WTC11 (cell line): ENCODE measurements around the gene TNNT1. TPM values are rescaled to one million over a fixed set of nuclear protein-coding genes. Genes with fewer than 3 reads are reported as not detected.
A peak's percentile ranks its signal among the peaks of the same experiment; 100 is the strongest.

Source experiments
- ATAC-seq: fragments of 200-7000 bp; cut with Tn5 transposase; 2 replicates; pipeline ENCODE4 v1.10.0; 2021; ENCODE audit warnings: mild to moderate bottlenecking, moderate library complexity
- CTCF ChIA-PET: fragments of 300-600 bp; sonication (Branson Sonifier 250); formaldehyde crosslinking; loops from one replicate; lab custom pipeline; 2021; ENCODE audit warnings: antibody characterized with exemption; lab: Charles Lee
- POLR2A ChIA-PET: fragments of 350-600 bp; sonication (Branson Sonifier 250); formaldehyde crosslinking; loops from one replicate; lab custom pipeline; 2021; ENCODE audit warnings: antibody characterized with exemption; lab: Charles Lee
- DNase-seq: peaks from one replicate; pipeline ENCODE4 v3.0.0; 2021; ENCODE audit warnings: low spot score
- H3K27ac Mint-ChIP-seq: 2 replicates; pipeline ENCODE4 v1.8.0; 2021; ENCODE audit warnings: mixed read lengths
- H3K27me3 Mint-ChIP-seq: 2 replicates; pipeline ENCODE4 v1.8.0; 2021; ENCODE audit warnings: low read depth, mild to moderate bottlenecking, moderate library complexity, mixed read lengths
- H3K36me3 Mint-ChIP-seq: 2 replicates; pipeline ENCODE4 v1.8.0; 2021; ENCODE audit warnings: mixed read lengths
- H3K4me1 Mint-ChIP-seq: 2 replicates; pipeline ENCODE4 v1.8.0; 2022; ENCODE audit warnings: mixed read lengths
- H3K4me3 Mint-ChIP-seq: 2 replicates; pipeline ENCODE4 v1.8.0; 2021; ENCODE audit warnings: mild to moderate bottlenecking, moderate library complexity, mixed read lengths
- H3K9me3 Mint-ChIP-seq: 2 replicates; pipeline ENCODE4 v1.8.0; 2021; ENCODE audit warnings: mixed read lengths
- FOXJ3 ChIP-seq: sonication (generic); formaldehyde crosslinking; IDR thresholded peaks from 2 replicates; pipeline ENCODE4 v1.9.0; 2021; ENCODE audit warnings: missing genetic modification reagents, mild to moderate bottlenecking, borderline replicate concordance
- OVOL2 ChIP-seq: fragments of 250-450 bp; sonication (Bioruptor Pico); IDR thresholded peaks from 2 replicates; pipeline ENCODE4 v1.9.0; 2021; ENCODE audit warnings: mild to moderate bottlenecking, borderline replicate concordance
- PRRX2 ChIP-seq: fragments of 250-450 bp; sonication (Bioruptor Pico); IDR thresholded peaks from 2 replicates; pipeline ENCODE4 v1.8.0; 2021; ENCODE audit warnings: mild to moderate bottlenecking
- SMAD4 ChIP-seq: sonication (generic); formaldehyde crosslinking; IDR thresholded peaks from 2 replicates; pipeline ENCODE4 v1.8.0; 2022; ENCODE audit warnings: mild to moderate bottlenecking, missing genetic modification reagents
- TEAD1 ChIP-seq: sonication (generic); formaldehyde crosslinking; IDR thresholded peaks from 2 replicates; pipeline ENCODE4 v1.8.0; 2022; ENCODE audit warnings: mild to moderate bottlenecking, missing genetic modification reagents
- ZNF416 ChIP-seq: fragments of 250-450 bp; sonication (Bioruptor Pico); IDR thresholded peaks from 2 replicates; pipeline ENCODE4 v1.9.0; 2021; ENCODE audit warnings: mild to moderate bottlenecking, inconsistent platforms
- ZNF532 ChIP-seq: fragments of 250-450 bp; sonication (Bioruptor Pico); IDR thresholded peaks from 2 replicates; pipeline ENCODE4 v1.9.0; 2021; ENCODE audit warnings: mild to moderate bottlenecking, borderline replicate concordance
- total RNA-seq: library from RNA; stranded (reverse); gene quantifications from 3 replicates; pipeline ENCODE4 v1.2.3, GENCODE V29; 2021
- TF ChIP-seq, protein P1 (sequence below): fragments of 250-450 bp; sonication (Bioruptor Pico); IDR thresholded peaks from 2 replicates; pipeline ENCODE4 v1.9.0; 2021; ENCODE audit warnings: mild to moderate bottlenecking
- TF ChIP-seq, protein P2 (sequence below): sonication (generic); formaldehyde crosslinking; IDR thresholded peaks from 2 replicates; pipeline ENCODE4 v1.8.1; 2023; ENCODE audit warnings: mild to moderate bottlenecking, missing genetic modification reagents
- TF ChIP-seq, protein P3 (sequence below): sonication (generic); formaldehyde crosslinking; IDR thresholded peaks from 2 replicates; pipeline ENCODE4 v1.8.0; 2023; ENCODE audit warnings: missing genetic modification reagents, mild to moderate bottlenecking, borderline replicate concordance

The TNNT1 gene
- total RNA-seq, 1 experiment from 2014 or later: 50.6 TPM

GRCh38 chr19:55086730-55087541 lies 62.1 kb downstream of the TNNT1 start (continued):
- TF ChIP-seq ZNF532 (CRISPR knock-in tag): no peak

GRCh38 chr19:55085923-55086715 lies 62.9 kb downstream of the TNNT1 start:
- H3K4me1 Mint-ChIP-seq: peaks cover 53% of the 10 kb centered on the region
- H3K36me3 Mint-ChIP-seq: peaks cover 15% of the 10 kb centered on the region
- ATAC-seq (peak; percentile 1; the same call in 1 of the 2 replicates), DNase-seq (peak; percentile 47)
- CTCF ChIA-PET: interaction anchor here (0.6 to 3.6 kb wide), 17 partner anchors 8 to 382 kb away, joined by 3 to 46 read pairs (median 5); partner anchors contain the start of genes DNAAF3 and RDH13
- H3K27me3 Mint-ChIP-seq: peaks cover 58% of the 10 kb centered on the region
- H3K9me3 Mint-ChIP-seq: no peaks in the 10 kb centered on the region
- H3K4me3 Mint-ChIP-seq: peak overlapping the region; percentile 61
- TF ChIP-seq, protein P1, sequence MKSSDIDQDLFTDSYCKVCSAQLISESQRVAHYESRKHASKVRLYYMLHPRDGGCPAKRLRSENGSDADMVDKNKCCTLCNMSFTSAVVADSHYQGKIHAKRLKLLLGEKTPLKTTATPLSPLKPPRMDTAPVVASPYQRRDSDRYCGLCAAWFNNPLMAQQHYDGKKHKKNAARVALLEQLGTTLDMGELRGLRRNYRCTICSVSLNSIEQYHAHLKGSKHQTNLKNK: no peak
- TF ChIP-seq PRRX2 (CRISPR knock-in tag) (no peak), TEAD1 (CRISPR knock-in tag) (no peak), SMAD4 (CRISPR knock-in tag) (no peak), FOXJ3 (no peak), ZNF532 (CRISPR knock-in tag) (no peak), ZNF416 (CRISPR knock-in tag) (no peak), OVOL2 (CRISPR knock-in tag) (no peak)
- TF ChIP-seq, protein P2, sequence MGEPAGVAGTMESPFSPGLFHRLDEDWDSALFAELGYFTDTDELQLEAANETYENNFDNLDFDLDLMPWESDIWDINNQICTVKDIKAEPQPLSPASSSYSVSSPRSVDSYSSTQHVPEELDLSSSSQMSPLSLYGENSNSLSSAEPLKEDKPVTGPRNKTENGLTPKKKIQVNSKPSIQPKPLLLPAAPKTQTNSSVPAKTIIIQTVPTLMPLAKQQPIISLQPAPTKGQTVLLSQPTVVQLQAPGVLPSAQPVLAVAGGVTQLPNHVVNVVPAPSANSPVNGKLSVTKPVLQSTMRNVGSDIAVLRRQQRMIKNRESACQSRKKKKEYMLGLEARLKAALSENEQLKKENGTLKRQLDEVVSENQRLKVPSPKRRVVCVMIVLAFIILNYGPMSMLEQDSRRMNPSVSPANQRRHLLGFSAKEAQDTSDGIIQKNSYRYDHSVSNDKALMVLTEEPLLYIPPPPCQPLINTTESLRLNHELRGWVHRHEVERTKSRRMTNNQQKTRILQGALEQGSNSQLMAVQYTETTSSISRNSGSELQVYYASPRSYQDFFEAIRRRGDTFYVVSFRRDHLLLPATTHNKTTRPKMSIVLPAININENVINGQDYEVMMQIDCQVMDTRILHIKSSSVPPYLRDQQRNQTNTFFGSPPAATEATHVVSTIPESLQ (CRISPR knock-in tag): no peak
- TF ChIP-seq, protein P3, sequence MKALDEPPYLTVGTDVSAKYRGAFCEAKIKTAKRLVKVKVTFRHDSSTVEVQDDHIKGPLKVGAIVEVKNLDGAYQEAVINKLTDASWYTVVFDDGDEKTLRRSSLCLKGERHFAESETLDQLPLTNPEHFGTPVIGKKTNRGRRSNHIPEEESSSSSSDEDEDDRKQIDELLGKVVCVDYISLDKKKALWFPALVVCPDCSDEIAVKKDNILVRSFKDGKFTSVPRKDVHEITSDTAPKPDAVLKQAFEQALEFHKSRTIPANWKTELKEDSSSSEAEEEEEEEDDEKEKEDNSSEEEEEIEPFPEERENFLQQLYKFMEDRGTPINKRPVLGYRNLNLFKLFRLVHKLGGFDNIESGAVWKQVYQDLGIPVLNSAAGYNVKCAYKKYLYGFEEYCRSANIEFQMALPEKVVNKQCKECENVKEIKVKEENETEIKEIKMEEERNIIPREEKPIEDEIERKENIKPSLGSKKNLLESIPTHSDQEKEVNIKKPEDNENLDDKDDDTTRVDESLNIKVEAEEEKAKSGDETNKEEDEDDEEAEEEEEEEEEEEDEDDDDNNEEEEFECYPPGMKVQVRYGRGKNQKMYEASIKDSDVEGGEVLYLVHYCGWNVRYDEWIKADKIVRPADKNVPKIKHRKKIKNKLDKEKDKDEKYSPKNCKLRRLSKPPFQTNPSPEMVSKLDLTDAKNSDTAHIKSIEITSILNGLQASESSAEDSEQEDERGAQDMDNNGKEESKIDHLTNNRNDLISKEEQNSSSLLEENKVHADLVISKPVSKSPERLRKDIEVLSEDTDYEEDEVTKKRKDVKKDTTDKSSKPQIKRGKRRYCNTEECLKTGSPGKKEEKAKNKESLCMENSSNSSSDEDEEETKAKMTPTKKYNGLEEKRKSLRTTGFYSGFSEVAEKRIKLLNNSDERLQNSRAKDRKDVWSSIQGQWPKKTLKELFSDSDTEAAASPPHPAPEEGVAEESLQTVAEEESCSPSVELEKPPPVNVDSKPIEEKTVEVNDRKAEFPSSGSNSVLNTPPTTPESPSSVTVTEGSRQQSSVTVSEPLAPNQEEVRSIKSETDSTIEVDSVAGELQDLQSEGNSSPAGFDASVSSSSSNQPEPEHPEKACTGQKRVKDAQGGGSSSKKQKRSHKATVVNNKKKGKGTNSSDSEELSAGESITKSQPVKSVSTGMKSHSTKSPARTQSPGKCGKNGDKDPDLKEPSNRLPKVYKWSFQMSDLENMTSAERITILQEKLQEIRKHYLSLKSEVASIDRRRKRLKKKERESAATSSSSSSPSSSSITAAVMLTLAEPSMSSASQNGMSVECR: no peak; the same call in 1 of the 2 replicates
- TF ChIP-seq, all 79 proteins: peak for 0
- no peak overlapping the region for H3K27ac Mint-ChIP-seq
- POLR2A ChIA-PET: interaction anchor here (0.6 to 1.9 kb wide), 6 partner anchors 18 to 205 kb away, joined by 3 to 6 read pairs (median 4); partner anchors contain the start of gene RDH13
